ENCODE measurements around the gene FXYD7.

The FXYD7 gene

DNA sequence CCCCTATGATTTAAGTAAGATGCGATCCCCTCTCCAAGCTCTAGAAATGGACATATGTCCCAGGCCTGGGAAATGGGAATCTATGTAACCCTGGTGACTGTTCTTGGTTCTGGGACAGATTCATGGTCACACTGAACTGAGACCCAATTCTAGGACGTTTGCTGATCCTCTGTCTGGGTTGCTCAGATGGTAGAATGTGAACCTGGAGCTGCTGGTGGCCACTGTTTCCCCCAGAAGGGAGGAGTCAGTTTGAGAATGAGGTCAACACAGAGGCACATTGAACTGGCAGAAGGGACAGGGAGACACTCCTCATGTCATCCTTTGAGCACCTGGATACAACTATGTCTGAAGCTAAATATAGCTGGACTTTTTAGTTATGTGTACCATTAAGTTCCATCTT is 56.4 kb downstream of the FXYD7 start:
- no peak for DNase-seq (ENCODE audit: low read depth in 3 of 3)

DNA sequence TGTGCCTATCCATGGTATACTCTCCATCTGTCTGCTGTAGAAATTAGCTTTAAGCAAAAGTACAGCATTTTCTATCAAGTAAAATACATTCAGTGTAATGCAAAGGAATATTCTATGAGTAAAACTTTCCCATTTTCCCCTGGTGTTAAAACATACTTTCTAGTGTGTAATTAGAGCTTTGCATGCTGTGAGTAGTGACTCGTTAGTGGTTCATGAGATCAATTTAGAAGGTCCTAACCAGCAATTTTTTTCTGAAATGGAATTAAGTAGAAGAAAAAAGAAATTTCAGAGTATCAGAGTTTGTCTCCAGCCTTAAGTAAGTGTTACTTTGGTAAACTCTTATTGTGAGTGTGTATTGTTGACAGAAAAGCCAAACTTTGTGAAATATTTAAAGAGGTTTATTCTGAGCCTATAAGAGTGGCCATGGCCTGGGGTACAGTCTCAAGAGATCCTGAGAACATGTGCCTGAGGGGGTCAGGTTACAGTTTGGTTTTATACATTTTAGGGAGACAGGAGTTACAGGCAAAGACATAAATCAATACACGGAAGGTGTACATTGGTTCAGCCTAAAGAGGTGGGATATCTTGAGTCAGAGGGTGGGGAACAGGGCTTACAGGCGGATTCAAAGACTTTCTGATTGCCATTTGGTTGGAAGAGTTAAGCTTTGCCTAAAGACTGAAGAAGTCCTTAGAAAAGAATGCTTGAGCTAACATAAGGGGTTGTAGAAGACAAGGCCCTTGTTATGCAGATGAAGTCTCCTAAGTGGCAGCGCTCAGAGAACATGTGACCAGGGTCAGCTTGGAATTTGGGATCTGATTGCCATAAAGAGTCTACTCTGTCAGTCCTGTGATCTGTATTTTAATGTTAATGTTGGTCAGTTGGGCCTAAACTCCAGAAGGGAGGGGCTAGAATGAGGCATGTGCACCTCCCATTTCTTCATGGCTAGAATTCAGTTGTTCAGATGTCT is 60.0 kb downstream of the FXYD7 start:
- no peak for DNase-seq (ENCODE audit: low read depth in 3 of 3)
